HFF-Myc (cell line): ENCODE measurements around the gene CD79B.

Experiments used
- DNase-seq: peaks from one replicate; pipeline ENCODE4 v3.0.0-alpha.2; 2011; ENCODE audit warnings: low read depth; ENCODE audit errors: extremely low read depth
- H3K4me3 ChIP-seq: replicated peaks from 2 replicates; pipeline ENCODE4 v1.5.1; 2011; ENCODE audit warnings: low read depth, mild to moderate bottlenecking, control low read depth, low read length
- CTCF ChIP-seq: IDR thresholded peaks from 2 replicates; pipeline ENCODE4 v1.5.1; 2012; ENCODE audit warnings: mild to moderate bottlenecking, low read depth, low read length, control low read depth; ENCODE audit errors: missing control alignments

Gene CD79B

GRCh38 chr17:63933598-63933997, 1.5 kb upstream of the CD79B start:
- no peak for DNase-seq
- no peak overlapping the region for H3K4me3 ChIP-seq
- no peak for TF ChIP-seq CTCF

GRCh38 chr17:63932721-63933120, 590 bp upstream of the CD79B start:
- no peak for DNase-seq
- no peak for TF ChIP-seq CTCF
- H3K4me3 ChIP-seq: no peak overlapping the region

- no peak overlapping the region for H3K4me3 ChIP-seq
These were observed 1.1 kb downstream of the CD79B start for GRCh38 chr17:63930951-63931575.

GRCh38 chr17:63929860-63930766, 2.0 kb downstream of the CD79B start:
- TF ChIP-seq CTCF: no peak
- no peak for DNase-seq
- H3K4me3 ChIP-seq: no peak overlapping the region

More at GRCh38 chr17:63930951-63931575, 1.1 kb downstream of the CD79B start:
- TF ChIP-seq CTCF: no peak
- DNase-seq: no peak

GRCh38 chr17:63928966-63929695, 3.0 kb downstream of the CD79B start:
- no peak for TF ChIP-seq CTCF
- DNase-seq: no peak
- H3K4me3 ChIP-seq: no peak overlapping the region

GRCh38 chr17:63928172-63928666, 3.9 kb downstream of the CD79B start:
- no peak for DNase-seq
- no peak overlapping the region for H3K4me3 ChIP-seq
- TF ChIP-seq CTCF: no peak
